HCT116 (cell line): ENCODE data around the gene CPA1. TPM values are rescaled to one million over a fixed set of nuclear protein-coding genes. Genes with fewer than 3 reads are reported as not detected.

Experiments
- ATAC-seq: fragments of 200-7000 bp; cut with Tn5 transposase; 2 replicates; pipeline ENCODE4 v1.9.1; 2020; ENCODE audit warnings: mild to moderate bottlenecking, moderate library complexity
- BruUV-seq: library from RNA; stranded (reverse); fragments of 400-500 nt; replicated peaks from 2 replicates; lab custom pipeline; 2021; lab: Mats Ljungman, UMichigan
- CTCF ChIA-PET: fragments of 300-600 bp; sonication (Branson Sonifier 250); formaldehyde crosslinking; loops from one replicate; lab custom pipeline; 2021; ENCODE audit warnings: antibody characterized with exemption; lab: Charles Lee
- POLR2A ChIA-PET: fragments of 300-600, 350-600 bp; sonication (Branson Sonifier 250); formaldehyde crosslinking; loops from one replicate; lab custom pipeline; 2021; ENCODE audit warnings: antibody characterized with exemption; lab: Charles Lee
- RAD21 ChIA-PET, 2 experiments: fragments of 300-600 bp; sonication (Branson Sonifier 250); formaldehyde crosslinking; loops; one replicate each; lab custom pipeline; 2023; ENCODE audit warnings: low total read pairs in 2 of 2; ENCODE audit not compliant: uncharacterized antibody in 2 of 2, unreplicated experiment in 2 of 2, low non-redundant PET in 1 of 2; lab: Charles Lee
- DNase-seq: peaks from one replicate; pipeline ENCODE4 v3.0.0-alpha.2; 2010; ENCODE audit warnings: low read depth, low spot score
- H2AFZ ChIP-seq: fragments of 200-600 bp; shearing (Covaris generic), sonication (generic); 2 replicates; pipeline ENCODE4 v1.6.1; 2017; ENCODE audit warnings: low read depth, mixed run types, mixed read lengths, antibody characterized with exemption, low read length; ENCODE audit not compliant: poor library complexity, severe bottlenecking
- H3K27ac ChIP-seq: 2 replicates; pipeline ENCODE4 v1.5.1; 2012; ENCODE audit warnings: low read depth, low read length
- H3K27me3 ChIP-seq: fragments of 200-600 bp; sonication (generic); 2 replicates; pipeline ENCODE4 v1.6.1; 2016; ENCODE audit warnings: mixed run types, low read length, mixed read lengths; ENCODE audit not compliant: insufficient read depth
- H3K36me3 ChIP-seq, 2 experiments: fragments of 200-500 bp in 1 of 2; fragments of 200-600 bp in 1 of 2; sonication (Bioruptor generic) in 1 of 2; sonication (generic) in 1 of 2; 2 replicates each; pipeline versions ENCODE4 v1.5.1 to v1.6.1; 2014 to 2016; ENCODE audit warnings: low read length in 2 of 2, inconsistent platforms in 1 of 2, mixed read lengths in 1 of 2, mixed run types in 1 of 2; ENCODE audit not compliant: insufficient read depth in 2 of 2, control insufficient read depth in 1 of 2
- H3K4me1 ChIP-seq, 2 experiments: fragments of 200-600 bp in 1 of 2; sonication (generic) in 1 of 2; 2 replicates each; pipeline versions ENCODE4 v1.5.1 to v1.6.1; 2012 to 2017; ENCODE audit warnings: low read length in 2 of 2, inconsistent platforms in 1 of 2, mild to moderate bottlenecking in 1 of 2, mixed read lengths in 1 of 2, mixed run types in 1 of 2, moderate library complexity in 1 of 2; ENCODE audit not compliant: insufficient read depth in 2 of 2, control insufficient read depth in 1 of 2
- H3K4me2 ChIP-seq: fragments of 200-600 bp; sonication (generic); 2 replicates; pipeline ENCODE4 v1.6.1; 2017; ENCODE audit warnings: mixed run types, low read length, mixed read lengths
- H3K4me3 ChIP-seq, 2 experiments: fragments of 200-600 bp in 1 of 2; sonication (generic) in 1 of 2; replicated peaks in 1 of 2; 2 replicates each; pipeline ENCODE4 v1.5.1; 2011 to 2016; ENCODE audit warnings: low read length in 2 of 2, control low read depth in 1 of 2, low read depth in 1 of 2, mild to moderate bottlenecking in 1 of 2, mixed read lengths in 1 of 2, mixed run types in 1 of 2
- H3K79me2 ChIP-seq: fragments of 200-600 bp; sonication (generic); 2 replicates; pipeline ENCODE4 v1.6.1; 2017; ENCODE audit warnings: mild to moderate bottlenecking, mixed run types, low read length, moderate library complexity, mixed read lengths; ENCODE audit not compliant: insufficient read depth
- H3K9ac ChIP-seq: fragments of 200-600 bp; sonication (generic); 2 replicates; pipeline ENCODE4 v1.6.1; 2016; ENCODE audit warnings: low read length, mixed read lengths
- H3K9me2 ChIP-seq: fragments of 200-600 bp; sonication (generic), shearing (Covaris generic); 2 replicates; pipeline ENCODE4 v1.6.1; 2017; ENCODE audit warnings: mixed run types, mild to moderate bottlenecking, moderate library complexity; ENCODE audit not compliant: insufficient read depth
- H3K9me3 ChIP-seq, 2 experiments: fragments of 200-500 bp in 1 of 2; fragments of 200-600 bp in 1 of 2; sonication (Bioruptor generic) in 1 of 2; sonication (generic) in 1 of 2; 2 replicates each; pipeline ENCODE4 v1.6.1; 2014 to 2017; ENCODE audit warnings: low read length in 2 of 2, mixed read lengths in 2 of 2, inconsistent platforms in 1 of 2, low read depth in 1 of 2, mild to moderate bottlenecking in 1 of 2, mixed run types in 1 of 2, moderate library complexity in 1 of 2; ENCODE audit not compliant: control insufficient read depth in 1 of 2, insufficient read depth in 1 of 2
- H4K20me1 ChIP-seq: fragments of 200-600 bp; sonication (generic), shearing (Covaris generic); 2 replicates; pipeline ENCODE4 v1.6.1; 2017; ENCODE audit warnings: mixed run types, mild to moderate bottlenecking, moderate library complexity; ENCODE audit not compliant: insufficient read depth
- EGR1 ChIP-seq: IDR thresholded peaks from 2 replicates; pipeline ENCODE4 v1.6.1; 2012; ENCODE audit warnings: low read depth
- JUND ChIP-seq: IDR thresholded peaks from 2 replicates; pipeline ENCODE4 v1.6.1; 2012
- MAX ChIP-seq: IDR thresholded peaks from 2 replicates; pipeline ENCODE4 v1.6.1; 2012
- POLR2A ChIP-seq: IDR thresholded peaks from 2 replicates; pipeline ENCODE4 v1.7.0; 2011; ENCODE audit warnings: borderline replicate concordance; ENCODE audit not compliant: insufficient read depth, insufficient read length; ENCODE audit errors: extremely low read depth
- SRF ChIP-seq: IDR thresholded peaks from 2 replicates; pipeline ENCODE4 v1.6.1; 2012; ENCODE audit warnings: low read depth
- TCF7L2 ChIP-seq: IDR thresholded peaks from 2 replicates; pipeline ENCODE4 v1.7.0; 2011; ENCODE audit warnings: borderline replicate concordance, inconsistent platforms; ENCODE audit not compliant: insufficient read depth, insufficient read length; ENCODE audit errors: extremely low read depth
- intact Hi-C: fragments of 100-400 bp; cut with micrococcal nuclease; formaldehyde crosslinking; loops from 2 replicates; pipeline ENCODE4 v1.10.0; 2022
- total RNA-seq: library from RNA; stranded (reverse); gene quantifications from one replicate; pipeline ENCODE4 v1.2.1, GENCODE V29; 2021; ENCODE audit not compliant: unreplicated experiment
- TF ChIP-seq, protein P1 (sequence below): IDR thresholded peaks from 2 replicates; pipeline ENCODE4 v1.6.1; 2012

The CPA1 gene
- total RNA-seq, 1 experiment from 2014 or later, result 11.9 TPM

DNA sequence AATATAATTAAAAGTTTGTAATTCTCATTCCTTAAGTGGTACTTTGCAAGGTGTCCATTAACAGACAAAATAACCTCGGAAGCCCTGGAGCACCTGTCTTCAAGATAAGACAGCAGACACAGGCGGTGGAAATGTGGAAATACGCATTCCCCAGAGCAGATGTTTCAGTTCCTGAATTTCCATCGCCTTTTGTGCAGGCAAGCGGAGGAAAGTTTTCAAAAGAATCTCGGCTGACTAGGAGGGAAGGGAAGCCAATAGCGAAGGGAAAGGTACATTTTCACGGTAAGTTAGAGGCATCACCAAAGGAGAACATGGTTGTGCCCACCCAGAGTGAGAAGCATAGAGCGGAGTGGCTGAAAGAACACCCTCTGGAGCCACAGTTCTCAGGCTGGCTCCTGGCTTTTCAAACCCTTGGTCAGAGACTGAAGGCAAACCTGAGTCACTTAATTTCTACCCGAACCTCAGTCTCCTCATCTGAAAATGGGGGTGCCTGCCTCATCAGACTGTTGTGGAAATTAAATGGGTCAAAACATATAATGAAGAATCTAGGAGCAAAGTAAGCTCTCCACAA, 13.6 kb downstream of the CPA1 start:
- no peak for ATAC-seq
- H3K27ac ChIP-seq, result no peak overlapping the region
- BruUV-seq, result no TSS peak
- H3K36me3 ChIP-seq, result no peaks in the 10 kb centered on the region
- no peak overlapping the region for H3K4me2 ChIP-seq
- no peaks in the 10 kb centered on the region for H3K79me2 ChIP-seq
- no peaks in the 10 kb centered on the region for H3K9me2 ChIP-seq
- TF ChIP-seq POLR2A (no peak), EGR1 (no peak), SRF (no peak), MAX (no peak), JUND (no peak)
- TF ChIP-seq, protein P1, sequence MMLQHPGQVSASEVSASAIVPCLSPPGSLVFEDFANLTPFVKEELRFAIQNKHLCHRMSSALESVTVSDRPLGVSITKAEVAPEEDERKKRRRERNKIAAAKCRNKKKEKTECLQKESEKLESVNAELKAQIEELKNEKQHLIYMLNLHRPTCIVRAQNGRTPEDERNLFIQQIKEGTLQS, result no peak
- no peaks in the 10 kb centered on the region for H3K27me3 ChIP-seq
- no peaks in the 10 kb centered on the region for H3K4me1 ChIP-seq
- no peak for DNase-seq
- no peak overlapping the region for H3K4me3 ChIP-seq
- no peaks in the 10 kb centered on the region for H3K9me3 ChIP-seq
- POLR2A ChIA-PET, result no interaction called here
- no peak overlapping the region for H3K9ac ChIP-seq
- RAD21 ChIA-PET, result no interaction called here
- CTCF ChIA-PET, result no interaction called here
- H4K20me1 ChIP-seq, result no peaks in the 10 kb centered on the region
- intact Hi-C loops, result no loop called here
- no peak overlapping the region for H2AFZ ChIP-seq

DNA sequence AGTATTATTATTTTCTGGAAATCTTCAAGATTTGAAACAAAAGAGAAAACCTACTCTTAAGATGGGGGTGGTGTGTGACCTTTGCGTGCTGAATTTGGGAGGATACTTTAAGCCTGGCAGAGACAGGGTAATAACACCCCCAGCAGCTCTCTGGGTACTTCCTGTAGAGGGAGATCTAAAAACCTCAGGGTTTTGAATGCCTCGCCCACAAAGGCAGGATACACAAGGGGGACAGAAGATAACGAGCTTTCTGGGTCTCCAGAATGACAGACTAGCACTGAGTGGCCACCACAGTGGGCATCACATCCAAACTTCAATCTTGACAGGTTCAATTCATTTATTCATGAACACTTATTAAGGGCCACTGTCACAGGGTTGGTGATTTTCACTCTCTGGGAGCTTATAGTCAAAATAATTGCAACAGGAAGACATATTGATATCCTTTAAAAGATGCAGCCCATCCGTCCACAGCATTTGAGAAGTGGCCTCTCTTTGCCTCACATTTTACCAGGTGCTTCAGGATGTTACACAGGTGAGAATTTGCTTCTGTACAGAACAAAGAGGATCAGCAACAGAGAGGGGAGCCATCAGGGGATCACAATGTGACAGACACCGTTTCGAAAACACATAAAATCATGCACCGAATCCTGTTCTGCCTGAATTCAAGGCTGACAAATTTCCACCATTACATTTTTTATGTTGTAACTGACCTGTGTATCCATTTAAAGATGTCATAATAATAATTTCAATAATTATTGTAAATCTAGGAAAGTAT, 14.3 kb downstream of the CPA1 start:
- Histone ChIP-seq H3K27ac (no peak overlapping the region), H3K27me3 (no peaks in the 10 kb centered on the region), H3K36me3 (no peaks in the 10 kb centered on the region), H3K9ac (no peak overlapping the region), H3K4me1 (no peaks in the 10 kb centered on the region), H3K9me2 (no peaks in the 10 kb centered on the region), H3K4me2 (no peak overlapping the region), H2AFZ (no peak overlapping the region), H4K20me1 (no peaks in the 10 kb centered on the region), H3K79me2 (no peaks in the 10 kb centered on the region), H3K9me3 (no peaks in the 10 kb centered on the region), H3K4me3 (no peak overlapping the region)
- RAD21 ChIA-PET, result no interaction called here
- CTCF ChIA-PET, result no interaction called here
- DNase-seq (no peak), ATAC-seq (no peak)
- TF ChIP-seq, protein P1, result no peak
- TF ChIP-seq MAX (no peak), TCF7L2 (no peak)
- intact Hi-C loops, result no loop called here
- no TSS peak for BruUV-seq
- POLR2A ChIA-PET, result no interaction called here
